M059J (cell line): ENCODE data around the gene RASGEF1B. TPM values are rescaled to one million over a fixed set of nuclear protein-coding genes. Genes with fewer than 3 reads are reported as not detected.

ENCODE experiments used
- DNase-seq: peaks from one replicate; pipeline ENCODE4 v3.0.0-alpha.2; 2012; ENCODE audit warnings: low read depth
- total RNA-seq: library from RNA; depleted of rRNA; stranded (reverse); fragments of >200 nt; shearing (Covaris generic); gene quantifications from 2 replicates; pipeline ENCODE4 v1.2.3, GENCODE V29; 2014

RASGEF1B gene
- total RNA-seq, 1 experiment from 2014 or later: 0.05 TPM

- peak; percentile 1 for DNase-seq
These were observed 72.2 kb downstream of the RASGEF1B start for GRCh38 chr4:81399306-81400086.

DNA sequence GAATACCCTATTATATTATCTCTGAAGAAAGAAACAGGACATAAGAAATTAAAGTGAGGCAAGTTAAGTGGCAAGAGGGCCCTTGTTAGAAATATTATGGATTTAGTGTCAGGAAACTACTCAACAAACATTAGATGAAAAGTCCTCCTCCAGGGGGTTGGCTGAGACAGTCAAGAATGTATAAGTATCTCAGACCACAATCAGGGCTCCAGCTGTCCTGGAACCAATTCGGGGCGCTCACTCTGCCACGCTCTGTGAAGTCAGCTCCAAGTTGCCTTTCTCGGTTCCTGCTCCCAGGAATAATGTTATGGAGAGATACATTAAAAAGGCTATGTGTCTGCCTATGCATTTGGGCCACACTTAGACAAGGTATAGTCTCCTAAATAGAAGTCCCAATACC, 73.3 kb downstream of the RASGEF1B start:
- no peak for DNase-seq

DNA sequence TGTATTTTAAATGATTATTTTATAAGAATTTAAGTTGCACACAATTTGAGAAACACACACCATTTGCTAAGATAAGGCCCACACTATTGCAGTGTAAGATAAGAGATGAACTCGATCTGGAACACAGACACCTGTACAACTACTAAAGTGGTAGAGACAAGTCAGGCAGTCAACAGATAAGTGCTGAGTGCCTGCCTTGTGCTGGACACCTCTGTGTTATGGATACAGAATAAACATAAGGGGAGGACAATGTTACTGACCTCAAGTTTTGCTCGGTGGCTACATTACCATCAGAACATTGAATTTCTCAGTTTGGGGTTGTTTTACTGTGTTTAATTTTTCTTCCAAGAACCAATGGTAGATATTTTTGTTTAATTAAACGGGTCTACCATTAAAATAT, 74.1 kb downstream of the RASGEF1B start:
- DNase-seq: no peak

DNA sequence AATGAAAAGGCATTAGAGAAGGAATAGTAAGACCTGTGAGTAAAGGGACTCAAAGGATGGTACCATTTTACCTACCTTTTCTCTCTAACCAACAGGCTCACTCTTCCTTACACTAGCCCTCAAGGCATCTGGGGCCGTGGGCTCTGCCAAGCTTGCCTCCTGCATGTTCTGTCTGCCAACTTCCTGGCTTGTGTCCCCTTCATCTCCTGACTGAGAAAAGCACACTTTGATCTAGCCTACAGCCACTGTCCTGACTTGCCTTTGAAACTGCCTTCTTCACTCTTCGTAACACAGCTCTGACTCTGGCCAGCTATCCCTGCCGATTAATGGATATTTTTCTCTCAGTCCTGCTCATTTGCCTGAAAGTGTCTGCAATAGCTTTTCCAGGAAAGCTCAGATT, 76.5 kb downstream of the RASGEF1B start:
- no peak for DNase-seq

- DNase-seq: no peak
These were observed 79.5 kb downstream of the RASGEF1B start for GRCh38 chr4:81392164-81392563.

DNA sequence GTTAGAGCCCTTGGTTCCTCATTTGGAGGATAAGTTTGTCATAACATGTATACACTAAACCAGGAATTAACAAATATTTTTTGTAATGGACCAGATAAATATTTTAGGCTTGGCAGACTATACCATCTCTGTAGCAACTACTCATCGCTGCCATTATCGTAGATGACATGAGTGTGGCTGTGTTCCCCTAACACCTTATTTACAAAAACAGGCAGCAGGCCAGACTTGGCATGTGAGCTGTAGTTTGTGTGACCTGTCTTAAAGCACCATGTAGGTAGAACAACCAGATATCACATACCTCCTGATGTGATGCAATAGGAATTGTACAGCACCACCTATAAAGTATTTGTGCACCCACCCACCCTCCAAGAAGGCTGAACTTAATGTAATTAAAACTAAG, 82.0 kb downstream of the RASGEF1B start:
- no peak for DNase-seq

DNA sequence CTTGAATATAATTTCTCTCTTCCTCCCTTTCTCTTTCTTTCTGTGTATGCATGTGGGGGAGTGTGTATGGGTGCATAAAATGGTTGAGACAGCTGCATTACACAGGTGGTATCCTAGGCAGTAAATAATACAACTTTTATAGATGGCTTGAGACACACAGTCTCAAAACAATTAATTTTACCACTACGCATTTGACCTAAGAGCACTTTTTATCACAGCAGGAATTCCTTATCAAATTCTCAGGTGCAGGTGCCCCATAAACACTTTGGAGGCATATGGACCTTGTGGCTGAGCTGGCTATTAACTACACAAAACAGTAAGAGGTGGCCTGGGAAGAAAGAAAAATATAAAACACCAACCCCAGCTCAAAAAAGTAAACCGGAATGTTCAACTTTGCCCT, 91.3 kb downstream of the RASGEF1B start:
- DNase-seq: no peak

DNA sequence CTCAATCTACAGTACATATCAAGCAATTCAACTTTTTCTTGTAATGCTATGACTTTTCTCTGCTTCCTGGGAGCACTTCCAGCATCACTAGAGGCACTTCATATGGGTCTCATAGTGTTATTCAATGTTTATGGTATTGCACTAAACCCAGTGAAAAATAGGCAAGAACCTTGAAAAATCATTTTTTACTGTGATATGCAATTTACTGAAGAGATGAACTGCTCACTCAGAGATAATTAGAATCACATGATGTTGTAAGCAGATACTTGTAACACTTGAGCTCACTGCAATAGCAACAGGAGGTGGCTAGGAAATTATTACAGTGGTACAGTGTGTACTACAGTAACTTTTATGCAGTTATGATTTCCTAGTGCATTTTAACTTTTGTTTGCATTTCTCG, 93.3 kb downstream of the RASGEF1B start:
- no peak for DNase-seq

DNA sequence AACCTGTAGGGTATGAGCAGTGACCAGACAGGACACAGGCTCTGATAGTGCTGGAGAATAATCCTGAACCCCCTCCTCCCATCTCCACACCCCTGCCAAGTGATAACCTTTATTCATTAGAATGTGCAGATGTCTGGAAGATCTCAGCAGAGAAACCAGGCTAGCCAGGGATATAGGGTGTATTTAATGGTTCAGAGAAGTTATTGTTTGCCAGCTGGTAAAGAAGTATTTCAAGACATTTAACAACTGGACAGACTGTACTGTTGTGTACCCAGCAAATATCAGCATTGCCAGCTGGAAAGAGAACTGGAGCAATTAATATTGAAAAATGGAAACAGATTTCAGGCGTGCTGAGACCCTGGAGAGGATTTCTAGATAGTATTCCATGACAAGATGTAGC, 94.5 kb downstream of the RASGEF1B start:
- DNase-seq: no peak

GRCh38 chr4:81376720-81377119, 95.0 kb downstream of the RASGEF1B start:
- DNase-seq: no peak
